ENCODE results near the gene ARHGAP19.

The ARHGAP19 gene

GRCh38 chr10:97178074-97178473 is 114.4 kb downstream of the ARHGAP19 start:
- no peak for TF ChIP-seq CTCF (IDR thresholded peaks at IDR 0.05; ENCODE audit: insufficient read depth, low read depth, low read length, missing control alignments)
- no peak overlapping the region for H3K4me3 ChIP-seq (ENCODE audit: low read length)
- DNase-seq (ENCODE audit: low read depth): no peak

DNA sequence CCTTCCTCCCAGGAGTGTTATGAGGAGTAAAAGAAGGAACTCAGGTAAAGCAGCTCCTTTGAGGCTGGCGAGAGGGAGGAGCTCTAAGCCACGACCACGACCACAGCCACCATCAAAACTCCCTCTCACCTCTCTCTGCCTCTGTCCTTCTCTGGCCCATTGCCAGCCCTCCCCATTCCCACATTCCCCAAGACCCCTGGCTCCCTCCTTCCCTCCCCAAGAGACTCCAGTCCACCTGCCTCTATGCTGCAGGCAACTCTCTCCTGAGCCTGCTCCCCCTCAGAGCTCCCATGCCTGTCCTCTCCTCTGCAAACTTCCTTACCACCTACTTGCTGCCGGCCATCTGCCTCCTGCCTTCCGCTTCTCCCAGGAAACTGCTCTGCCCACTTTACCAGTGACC is 116.2 kb downstream of the ARHGAP19 start:
- TF ChIP-seq CTCF (IDR thresholded peaks at IDR 0.05; ENCODE audit: insufficient read depth, low read depth, low read length, missing control alignments): no peak
- no peak overlapping the region for H3K4me3 ChIP-seq (ENCODE audit: low read length)
- no peak for DNase-seq (ENCODE audit: low read depth)

GRCh38 chr10:97175586-97175985 is 116.9 kb downstream of the ARHGAP19 start:
- no peak for TF ChIP-seq CTCF (IDR thresholded peaks at IDR 0.05; ENCODE audit: insufficient read depth, low read depth, low read length, missing control alignments)
- no peak for DNase-seq (ENCODE audit: low read depth)
- H3K4me3 ChIP-seq (ENCODE audit: low read length): no peak overlapping the region

- TF ChIP-seq CTCF (IDR thresholded peaks at IDR 0.05; ENCODE audit: insufficient read depth, low read depth, low read length, missing control alignments): no peak
- H3K4me3 ChIP-seq (ENCODE audit: low read length): no peak overlapping the region
- no peak for DNase-seq (ENCODE audit: low read depth)
Observed at GRCh38 chr10:97174941-97175340, 117.5 kb downstream of the ARHGAP19 start.

GRCh38 chr10:97174276-97174775 is 118.1 kb downstream of the ARHGAP19 start:
- no peak for DNase-seq (ENCODE audit: low read depth)
- no peak overlapping the region for H3K4me3 ChIP-seq (ENCODE audit: low read length)
- TF ChIP-seq CTCF (IDR thresholded peaks at IDR 0.05; ENCODE audit: insufficient read depth, low read depth, low read length, missing control alignments): no peak

GRCh38 chr10:97173036-97173435 is 119.4 kb downstream of the ARHGAP19 start:
- TF ChIP-seq CTCF (IDR thresholded peaks at IDR 0.05; ENCODE audit: insufficient read depth, low read depth, low read length, missing control alignments): no peak
- H3K4me3 ChIP-seq (ENCODE audit: low read length): no peak overlapping the region
- no peak for DNase-seq (ENCODE audit: low read depth)
